ENCODE results near the gene SLC16A13. TPM values are rescaled to one million over a fixed set of nuclear protein-coding genes. Genes with fewer than 3 reads are reported as not detected.

The SLC16A13 gene
- total RNA-seq, 1 experiment from 2014 or later, result 40.6 TPM

- DNase-seq, result no peak
- Histone ChIP-seq H3K36me3 (ENCODE audit: low read depth) (no peaks in the 10 kb centered on the region), H3K9me3 (ENCODE audit: insufficient read depth, low read depth) (no peaks in the 10 kb centered on the region), H3K9me2 (ENCODE audit: insufficient read depth) (no peaks in the 10 kb centered on the region), H3K27me3 (ENCODE audit: insufficient read depth, low read depth) (no peaks in the 10 kb centered on the region), H3K4me1 (replicated peaks; ENCODE audit: insufficient read depth) (peaks cover 10% of the 10 kb centered on the region; the same call in 1 of the 2 replicates), H3K4me3 (peak overlapping the region; percentile 49; the same call in 1 of the 2 replicates), H2AFZ (peak overlapping the region; percentile 83), H3K27ac (no peak overlapping the region), H3F3A (ENCODE audit: insufficient read depth, low read depth) (peaks cover 38% of the 10 kb centered on the region), H4K20me1 (ENCODE audit: insufficient read depth) (no peaks in the 10 kb centered on the region), H3K79me2 (ENCODE audit: low read depth) (no peaks in the 10 kb centered on the region), H3K4me2 (peak overlapping the region; percentile 89)
- POLR2A ChIA-PET (ENCODE audit: unreplicated experiment), result interaction anchor here (0.7 kb wide), 1 partner anchor 16 kb away, joined by 18 read pairs; no protein-coding TSS in a partner anchor
- intact Hi-C loops (cut with micrococcal nuclease; ENCODE audit: unreplicated experiment), result no loop called here
- BruUV-seq (replicated peaks), result no TSS peak
- CTCF ChIA-PET, result interaction anchor here (0.6 kb wide), 1 partner anchor 835 kb away, joined by 12 read pairs; no protein-coding TSS in a partner anchor
- TF ChIP-seq EZH2 (IDR thresholded peaks at IDR 0.05; ENCODE audit: low read depth), result no peak
- TF ChIP-seq, protein P1, sequence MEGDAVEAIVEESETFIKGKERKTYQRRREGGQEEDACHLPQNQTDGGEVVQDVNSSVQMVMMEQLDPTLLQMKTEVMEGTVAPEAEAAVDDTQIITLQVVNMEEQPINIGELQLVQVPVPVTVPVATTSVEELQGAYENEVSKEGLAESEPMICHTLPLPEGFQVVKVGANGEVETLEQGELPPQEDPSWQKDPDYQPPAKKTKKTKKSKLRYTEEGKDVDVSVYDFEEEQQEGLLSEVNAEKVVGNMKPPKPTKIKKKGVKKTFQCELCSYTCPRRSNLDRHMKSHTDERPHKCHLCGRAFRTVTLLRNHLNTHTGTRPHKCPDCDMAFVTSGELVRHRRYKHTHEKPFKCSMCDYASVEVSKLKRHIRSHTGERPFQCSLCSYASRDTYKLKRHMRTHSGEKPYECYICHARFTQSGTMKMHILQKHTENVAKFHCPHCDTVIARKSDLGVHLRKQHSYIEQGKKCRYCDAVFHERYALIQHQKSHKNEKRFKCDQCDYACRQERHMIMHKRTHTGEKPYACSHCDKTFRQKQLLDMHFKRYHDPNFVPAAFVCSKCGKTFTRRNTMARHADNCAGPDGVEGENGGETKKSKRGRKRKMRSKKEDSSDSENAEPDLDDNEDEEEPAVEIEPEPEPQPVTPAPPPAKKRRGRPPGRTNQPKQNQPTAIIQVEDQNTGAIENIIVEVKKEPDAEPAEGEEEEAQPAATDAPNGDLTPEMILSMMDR (conservative IDR thresholded peaks at IDR 0.05), result no peak
Measured at GRCh38 chr17:7019367-7019766, 16.4 kb upstream of the SLC16A13 start.

GRCh38 chr17:7019839-7020519 lies 15.8 kb upstream of the SLC16A13 start:
- DNase-seq, result peak in 1 of 2 experiments; percentile 47
- peak overlapping the region; percentile 49 for H3K4me3 ChIP-seq
- intact Hi-C loops (cut with micrococcal nuclease; ENCODE audit: unreplicated experiment), result loop anchor here (5.0 kb wide), 2 partner anchors 108 to 308 kb away; partner anchors contain the start of gene SLC13A5
- peaks cover 10% of the 10 kb centered on the region; the same call in 1 of the 2 replicates for H3K4me1 ChIP-seq (replicated peaks; ENCODE audit: insufficient read depth)
- H2AFZ ChIP-seq, result peak overlapping the region; percentile 83
- H4K20me1 ChIP-seq (ENCODE audit: insufficient read depth), result no peaks in the 10 kb centered on the region
- no peak overlapping the region for H3K27ac ChIP-seq
- peaks cover 43% of the 10 kb centered on the region; the same call in 1 of the 2 replicates for H3F3A ChIP-seq (ENCODE audit: insufficient read depth, low read depth)
- ChIA-PET POLR2A (ENCODE audit: unreplicated experiment) (interaction anchor here (0.7 kb wide), 1 partner anchor 16 kb away, joined by 18 read pairs; no protein-coding TSS in a partner anchor), CTCF (interaction anchor here (0.6 to 1.1 kb wide), 2 partner anchors 358 to 836 kb away, joined by 6 to 12 read pairs; no protein-coding TSS in a partner anchor)
- H3K27me3 ChIP-seq (ENCODE audit: insufficient read depth, low read depth), result no peaks in the 10 kb centered on the region
- H3K4me2 ChIP-seq, result peak overlapping the region; percentile 89
- H3K9me3 ChIP-seq (ENCODE audit: insufficient read depth, low read depth), result no peaks in the 10 kb centered on the region
- H3K9me2 ChIP-seq (ENCODE audit: insufficient read depth), result no peaks in the 10 kb centered on the region
- no TSS peak for BruUV-seq (replicated peaks)
- TF ChIP-seq EZH2 (IDR thresholded peaks at IDR 0.05; ENCODE audit: low read depth), result no peak
- TF ChIP-seq, protein P1 (conservative IDR thresholded peaks at IDR 0.05), result no peak
- H3K36me3 ChIP-seq (ENCODE audit: low read depth), result no peaks in the 10 kb centered on the region
- no peaks in the 10 kb centered on the region for H3K79me2 ChIP-seq (ENCODE audit: low read depth)

- CTCF ChIA-PET, result interaction anchor here (0.8 to 1.4 kb wide), 4 partner anchors 9 to 360 kb away, joined by 4 to 6 read pairs (median 5); partner anchors contain the start of gene RNASEK
Measured at GRCh38 chr17:7020894-7021664, 14.7 kb upstream of the SLC16A13 start.

More at GRCh38 chr17:7020894-7021664, 14.7 kb upstream of the SLC16A13 start:
- H3K36me3 ChIP-seq (ENCODE audit: low read depth), result no peaks in the 10 kb centered on the region
- POLR2A ChIA-PET (ENCODE audit: unreplicated experiment), result no interaction called here
- BruUV-seq (replicated peaks), result no TSS peak
- H3K27ac ChIP-seq, result no peak overlapping the region
- no peaks in the 10 kb centered on the region for H3K27me3 ChIP-seq (ENCODE audit: insufficient read depth, low read depth)
- H3K9me3 ChIP-seq (ENCODE audit: insufficient read depth, low read depth), result no peaks in the 10 kb centered on the region
- H3K4me3 ChIP-seq, result no peak overlapping the region
- TF ChIP-seq, protein P1 (conservative IDR thresholded peaks at IDR 0.05), result no peak
- no peak for TF ChIP-seq EZH2 (IDR thresholded peaks at IDR 0.05; ENCODE audit: low read depth)
- peaks cover 33% of the 10 kb centered on the region; the same call in 1 of the 2 replicates for H3F3A ChIP-seq (ENCODE audit: insufficient read depth, low read depth)
- DNase-seq, result no peak
- 0 out of 2 replicates have a peak, but pooled peaks cover 4% of the 10 kb centered on the region for H3K4me1 ChIP-seq (replicated peaks; ENCODE audit: insufficient read depth)
- H3K9me2 ChIP-seq (ENCODE audit: insufficient read depth), result no peaks in the 10 kb centered on the region
- intact Hi-C loops (cut with micrococcal nuclease; ENCODE audit: unreplicated experiment), result loop anchor here (5.0 kb wide), 2 partner anchors 109 to 309 kb away; partner anchors contain the start of gene SLC13A5
- H2AFZ ChIP-seq, result no peak overlapping the region
- H3K79me2 ChIP-seq (ENCODE audit: low read depth), result no peaks in the 10 kb centered on the region
- H3K4me2 ChIP-seq, result peak overlapping the region; percentile 70; the same call in 1 of the 2 replicates
- H4K20me1 ChIP-seq (ENCODE audit: insufficient read depth), result no peaks in the 10 kb centered on the region

All from PC-9 (cell line).